ENCODE measurements around the gene PGAM1.
A peak's percentile ranks its signal among the peaks of the same experiment; 100 is the strongest.

Gene PGAM1

GRCh38 chr10:97411406-97411805 is 14.6 kb upstream of the PGAM1 start:
- TF ChIP-seq TEAD4 (IDR thresholded peaks at IDR 0.05) (peak; percentile 95), EP300 (IDR thresholded peaks at IDR 0.05; ENCODE audit: borderline replicate concordance) (no peak), YY1 (IDR thresholded peaks at IDR 0.05; ENCODE audit: low read depth) (no peak), REST (IDR thresholded peaks at IDR 0.05; ENCODE audit: low read depth) (peak; percentile 62)

GRCh38 chr10:97412891-97413304 is 13.1 kb upstream of the PGAM1 start:
- TF ChIP-seq TCF12 (IDR thresholded peaks at IDR 0.05; ENCODE audit: low read depth) (no peak), TAF1 (IDR thresholded peaks at IDR 0.05; ENCODE audit: low read depth) (no peak), ZBTB7A (IDR thresholded peaks at IDR 0.05; ENCODE audit: low read depth) (no peak), EGR1 (IDR thresholded peaks at IDR 0.05) (no peak), RAD21 (IDR thresholded peaks at IDR 0.05; ENCODE audit: low read depth) (no peak)

- TF ChIP-seq YY1 (IDR thresholded peaks at IDR 0.05; ENCODE audit: low read depth), result no peak
These were observed 9.4 kb upstream of the PGAM1 start for GRCh38 chr10:97416565-97416964.

- TF ChIP-seq REST (IDR thresholded peaks at IDR 0.05; ENCODE audit: low read depth) (no peak), USF1 (IDR thresholded peaks at IDR 0.05) (no peak), MAX (IDR thresholded peaks at IDR 0.05) (no peak), RAD21 (IDR thresholded peaks at IDR 0.05; ENCODE audit: low read depth) (no peak), NFIC (IDR thresholded peaks at IDR 0.05) (no peak), TEAD4 (IDR thresholded peaks at IDR 0.05) (no peak), EGR1 (IDR thresholded peaks at IDR 0.05) (no peak), FOXM1 (IDR thresholded peaks at IDR 0.05; ENCODE audit: borderline replicate concordance, low read depth) (no peak), YY1 (IDR thresholded peaks at IDR 0.05; ENCODE audit: low read depth) (no peak), EP300 (IDR thresholded peaks at IDR 0.05; ENCODE audit: borderline replicate concordance) (no peak), TCF12 (IDR thresholded peaks at IDR 0.05; ENCODE audit: low read depth) (no peak), TAF1 (IDR thresholded peaks at IDR 0.05; ENCODE audit: low read depth) (no peak)
These were observed 982 bp downstream of the PGAM1 start for GRCh38 chr10:97426776-97427570.

- TF ChIP-seq FOXM1 (IDR thresholded peaks at IDR 0.05; ENCODE audit: borderline replicate concordance, low read depth), result no peak
- TF ChIP-seq TEAD4 (IDR thresholded peaks at IDR 0.05), result no peak
- no peak for TF ChIP-seq ZBTB7A (IDR thresholded peaks at IDR 0.05; ENCODE audit: low read depth)
- TF ChIP-seq TCF12 (IDR thresholded peaks at IDR 0.05; ENCODE audit: low read depth), result no peak
- TF ChIP-seq NFIC (IDR thresholded peaks at IDR 0.05), result no peak
These were observed 1.7 kb downstream of the PGAM1 start for GRCh38 chr10:97427571-97428179.

- TF ChIP-seq FOXM1 (IDR thresholded peaks at IDR 0.05; ENCODE audit: borderline replicate concordance, low read depth), result no peak
- no peak for TF ChIP-seq RAD21 (IDR thresholded peaks at IDR 0.05; ENCODE audit: low read depth)
- no peak for TF ChIP-seq NFIC (IDR thresholded peaks at IDR 0.05)
- TF ChIP-seq TEAD4 (IDR thresholded peaks at IDR 0.05), result no peak
- TF ChIP-seq CEBPB (IDR thresholded peaks at IDR 0.05), result no peak
- no peak for TF ChIP-seq EP300 (IDR thresholded peaks at IDR 0.05; ENCODE audit: borderline replicate concordance)
- no peak for TF ChIP-seq YY1 (IDR thresholded peaks at IDR 0.05; ENCODE audit: low read depth)
These were observed 2.6 kb downstream of the PGAM1 start for GRCh38 chr10:97428572-97428981.

- no peak for TF ChIP-seq TCF12 (IDR thresholded peaks at IDR 0.05; ENCODE audit: low read depth)
- no peak for TF ChIP-seq NFIC (IDR thresholded peaks at IDR 0.05)
- TF ChIP-seq REST (IDR thresholded peaks at IDR 0.05; ENCODE audit: low read depth), result no peak
- no peak for TF ChIP-seq RAD21 (IDR thresholded peaks at IDR 0.05; ENCODE audit: low read depth)
- TF ChIP-seq TEAD4 (IDR thresholded peaks at IDR 0.05), result no peak
- no peak for TF ChIP-seq USF1 (IDR thresholded peaks at IDR 0.05)
- no peak for TF ChIP-seq EGR1 (IDR thresholded peaks at IDR 0.05)
- no peak for TF ChIP-seq ZBTB7A (IDR thresholded peaks at IDR 0.05; ENCODE audit: low read depth)
- no peak for TF ChIP-seq CEBPB (IDR thresholded peaks at IDR 0.05)
These were observed 8.1 kb downstream of the PGAM1 start for GRCh38 chr10:97434055-97434454.
